Keratinocyte (primary cell): ENCODE measurements around the gene GLT1D1.

Experiments used
- CTCF ChIP-seq, 3 experiments: IDR thresholded peaks in 1 of 3; conservative IDR thresholded peaks in 1 of 3; optimal IDR thresholded peaks in 1 of 3; 2 replicates in 2 of 3; 3 replicates in 1 of 3; pipeline versions ENCODE3 to v1.5.1; 2011; ENCODE audit warnings: low read length in 3 of 3, mild to moderate bottlenecking in 3 of 3, moderate library complexity in 2 of 3, control low read depth in 1 of 3, inconsistent platforms in 1 of 3; ENCODE audit not compliant: insufficient read depth in 2 of 3; ENCODE audit errors: extremely low read depth in 1 of 3
- EZH2 ChIP-seq: IDR thresholded peaks from one replicate; pipeline ENCODE4 v1.6.1; 2012; ENCODE audit warnings: inconsistent platforms, mild to moderate bottlenecking, low read length, moderate library complexity

GRCh38 chr12:128920468-128920867, 67.2 kb downstream of the GLT1D1 start:
- TF ChIP-seq CTCF (optimal IDR thresholded peaks at IDR 0.05 in 1 of 3, IDR thresholded peaks at IDR 0.05 in 1 of 3, conservative IDR thresholded peaks at IDR 0.05 in 1 of 3; ENCODE audit: extremely low read depth in 1 of 3, insufficient read depth in 2 of 3, low read length in 3 of 3) (no peak), EZH2 (no peak)
